ENCODE measurements around the gene GALNT10.

Gene GALNT10

GRCh38 chr5:154267516-154267915 lies 77.0 kb downstream of the GALNT10 start:
- no peak for TF ChIP-seq GATA3 (IDR thresholded peaks at IDR 0.05; ENCODE audit: low read depth, low read length)
- no peak for TF ChIP-seq GATA2 (IDR thresholded peaks at IDR 0.05; ENCODE audit: low read depth, low read length)

GRCh38 chr5:154268073-154268472 lies 77.5 kb downstream of the GALNT10 start:
- no peak for TF ChIP-seq GATA3 (IDR thresholded peaks at IDR 0.05; ENCODE audit: low read depth, low read length)
- TF ChIP-seq GATA2 (IDR thresholded peaks at IDR 0.05; ENCODE audit: low read depth, low read length): no peak

GRCh38 chr5:154269414-154269813 lies 78.9 kb downstream of the GALNT10 start:
- TF ChIP-seq GATA3 (IDR thresholded peaks at IDR 0.05; ENCODE audit: low read depth, low read length): no peak
- no peak for TF ChIP-seq GATA2 (IDR thresholded peaks at IDR 0.05; ENCODE audit: low read depth, low read length)

GRCh38 chr5:154271466-154271865 lies 80.9 kb downstream of the GALNT10 start:
- TF ChIP-seq GATA3 (IDR thresholded peaks at IDR 0.05; ENCODE audit: low read depth, low read length) (no peak), GATA2 (IDR thresholded peaks at IDR 0.05; ENCODE audit: low read depth, low read length) (no peak)

GRCh38 chr5:154271936-154272514 lies 81.5 kb downstream of the GALNT10 start:
- TF ChIP-seq GATA3 (IDR thresholded peaks at IDR 0.05; ENCODE audit: low read depth, low read length): no peak
- TF ChIP-seq GATA2 (IDR thresholded peaks at IDR 0.05; ENCODE audit: low read depth, low read length): no peak

GRCh38 chr5:154273028-154273617 lies 82.6 kb downstream of the GALNT10 start:
- TF ChIP-seq GATA2 (IDR thresholded peaks at IDR 0.05; ENCODE audit: low read depth, low read length): no peak
- no peak for TF ChIP-seq GATA3 (IDR thresholded peaks at IDR 0.05; ENCODE audit: low read depth, low read length)

- TF ChIP-seq GATA3 (IDR thresholded peaks at IDR 0.05; ENCODE audit: low read depth, low read length) (no peak), GATA2 (IDR thresholded peaks at IDR 0.05; ENCODE audit: low read depth, low read length) (peak; percentile 59)
Observed at GRCh38 chr5:154273963-154274827, 83.7 kb downstream of the GALNT10 start.

- no peak for TF ChIP-seq GATA3 (IDR thresholded peaks at IDR 0.05; ENCODE audit: low read depth, low read length)
- TF ChIP-seq GATA2 (IDR thresholded peaks at IDR 0.05; ENCODE audit: low read depth, low read length): 0 out of 2 replicates have a peak, but pooled peaks have one; percentile 4
Observed at GRCh38 chr5:154274828-154275185, 84.3 kb downstream of the GALNT10 start.

- no peak for TF ChIP-seq GATA3 (IDR thresholded peaks at IDR 0.05; ENCODE audit: low read depth, low read length)
- TF ChIP-seq GATA2 (IDR thresholded peaks at IDR 0.05; ENCODE audit: low read depth, low read length): no peak
Observed at GRCh38 chr5:154275566-154275965, 85.0 kb downstream of the GALNT10 start.

- TF ChIP-seq GATA3 (IDR thresholded peaks at IDR 0.05; ENCODE audit: low read depth, low read length) (no peak), GATA2 (IDR thresholded peaks at IDR 0.05; ENCODE audit: low read depth, low read length) (no peak)
Observed at GRCh38 chr5:154276261-154276972, 85.9 kb downstream of the GALNT10 start.

- TF ChIP-seq GATA3 (IDR thresholded peaks at IDR 0.05; ENCODE audit: low read depth, low read length) (no peak), GATA2 (IDR thresholded peaks at IDR 0.05; ENCODE audit: low read depth, low read length) (no peak)
Observed at GRCh38 chr5:154276973-154277331, 86.4 kb downstream of the GALNT10 start.

GRCh38 chr5:154277499-154277898 lies 87.0 kb downstream of the GALNT10 start:
- no peak for TF ChIP-seq GATA3 (IDR thresholded peaks at IDR 0.05; ENCODE audit: low read depth, low read length)
- TF ChIP-seq GATA2 (IDR thresholded peaks at IDR 0.05; ENCODE audit: low read depth, low read length): no peak

- TF ChIP-seq GATA3 (IDR thresholded peaks at IDR 0.05; ENCODE audit: low read depth, low read length): no peak
- no peak for TF ChIP-seq GATA2 (IDR thresholded peaks at IDR 0.05; ENCODE audit: low read depth, low read length)
Observed at GRCh38 chr5:154278186-154278585, 87.7 kb downstream of the GALNT10 start.

- TF ChIP-seq GATA2 (IDR thresholded peaks at IDR 0.05; ENCODE audit: low read depth, low read length) (no peak), GATA3 (IDR thresholded peaks at IDR 0.05; ENCODE audit: low read depth, low read length) (no peak)
Observed at GRCh38 chr5:154278908-154279307, 88.4 kb downstream of the GALNT10 start.
